ENCODE data around the gene ABLIM3. TPM values are rescaled to one million over a fixed set of nuclear protein-coding genes. Genes with fewer than 3 reads are reported as not detected.
A peak's percentile ranks its signal among the peaks of the same experiment; 100 is the strongest.

The ABLIM3 gene
- total RNA-seq, 1 experiment from 2014 or later: 111 TPM

- peak overlapping the region; percentile 59 for H3K4me2 ChIP-seq
- H3K27me3 ChIP-seq (ENCODE audit: insufficient read depth, low read depth): no peaks in the 10 kb centered on the region
- H3K9me3 ChIP-seq (ENCODE audit: insufficient read depth, low read depth): no peaks in the 10 kb centered on the region
- no peak overlapping the region for H3K4me3 ChIP-seq
- ChIA-PET CTCF (interaction anchor here (0.6 to 1.2 kb wide), 6 partner anchors 9 to 387 kb away, joined by 3 to 5 read pairs (median 3); no protein-coding TSS in a partner anchor), POLR2A (ENCODE audit: unreplicated experiment) (interaction anchor here (0.7 kb wide), 1 partner anchor 23 kb away, joined by 3 read pairs; the partner anchor contains the start of gene ABLIM3)
- no TSS peak for BruUV-seq (replicated peaks)
- DNase-seq: no peak
- no peaks in the 10 kb centered on the region; the same call in 1 of the 2 replicates for H3K79me2 ChIP-seq (ENCODE audit: low read depth)
- peaks cover 73% of the 10 kb centered on the region for H3K4me1 ChIP-seq (replicated peaks; ENCODE audit: insufficient read depth)
- peak overlapping the region; percentile 79 for H3K27ac ChIP-seq
- no peaks in the 10 kb centered on the region for H4K20me1 ChIP-seq (ENCODE audit: insufficient read depth)
- H2AFZ ChIP-seq: no peak overlapping the region
- no peaks in the 10 kb centered on the region for H3K36me3 ChIP-seq (ENCODE audit: low read depth)
- H3K9me2 ChIP-seq (ENCODE audit: insufficient read depth): no peaks in the 10 kb centered on the region
- H3F3A ChIP-seq (ENCODE audit: insufficient read depth, low read depth): peaks cover 38% of the 10 kb centered on the region
- intact Hi-C loops (cut with micrococcal nuclease; ENCODE audit: unreplicated experiment): loop anchor here (1.0 kb wide), 2 partner anchors 11 to 111 kb away; no protein-coding TSS in a partner anchor
- TF ChIP-seq CTCF (conservative IDR thresholded peaks at IDR 0.05) (no peak), EZH2 (IDR thresholded peaks at IDR 0.05; ENCODE audit: low read depth) (no peak)
These were observed 23.3 kb upstream of the ABLIM3 start for GRCh38 chr5:149117970-149118369.

- Histone ChIP-seq H3F3A (ENCODE audit: insufficient read depth, low read depth) (peaks cover 33% of the 10 kb centered on the region), H3K36me3 (ENCODE audit: low read depth) (no peaks in the 10 kb centered on the region), H2AFZ (no peak overlapping the region), H3K27me3 (ENCODE audit: insufficient read depth, low read depth) (no peaks in the 10 kb centered on the region), H4K20me1 (ENCODE audit: insufficient read depth) (no peaks in the 10 kb centered on the region), H3K9me3 (ENCODE audit: insufficient read depth, low read depth) (no peaks in the 10 kb centered on the region), H3K4me3 (no peak overlapping the region), H3K4me2 (peak overlapping the region; percentile 59), H3K9me2 (ENCODE audit: insufficient read depth) (no peaks in the 10 kb centered on the region), H3K27ac (peak overlapping the region; percentile 79), H3K4me1 (replicated peaks; ENCODE audit: insufficient read depth) (peaks cover 68% of the 10 kb centered on the region), H3K79me2 (ENCODE audit: low read depth) (no peaks in the 10 kb centered on the region; the same call in 1 of the 2 replicates)
- no TSS peak for BruUV-seq (replicated peaks)
- CTCF ChIA-PET: interaction anchor here (0.6 to 0.7 kb wide), 4 partner anchors 147 to 387 kb away, joined by 3 to 5 read pairs (median 3); no protein-coding TSS in a partner anchor
- POLR2A ChIA-PET (ENCODE audit: unreplicated experiment): interaction anchor here (0.7 kb wide), 1 partner anchor 205 kb away, joined by 4 read pairs; no protein-coding TSS in a partner anchor
- peak in 1 of 2 experiments; percentile 89 for DNase-seq
- TF ChIP-seq CTCF (conservative IDR thresholded peaks at IDR 0.05) (no peak), EZH2 (IDR thresholded peaks at IDR 0.05; ENCODE audit: low read depth) (no peak)
- intact Hi-C loops (cut with micrococcal nuclease; ENCODE audit: unreplicated experiment): loop anchor here (1.0 kb wide), 2 partner anchors 11 to 111 kb away; no protein-coding TSS in a partner anchor
These were observed 22.8 kb upstream of the ABLIM3 start for GRCh38 chr5:149118463-149118862.

- H4K20me1 ChIP-seq (ENCODE audit: insufficient read depth): no peaks in the 10 kb centered on the region
- ChIA-PET POLR2A (ENCODE audit: unreplicated experiment) (interaction anchor here (0.6 kb wide), 1 partner anchor 72 kb away, joined by 5 read pairs; no protein-coding TSS in a partner anchor), CTCF (interaction anchor here (0.5 to 1.2 kb wide), 2 partner anchors 388 to 1109 kb away, joined by 3 read pairs; no protein-coding TSS in a partner anchor)
- no TSS peak for BruUV-seq (replicated peaks)
- no peaks in the 10 kb centered on the region for H3K36me3 ChIP-seq (ENCODE audit: low read depth)
- no peak for TF ChIP-seq CTCF (conservative IDR thresholded peaks at IDR 0.05)
- no peak for TF ChIP-seq EZH2 (IDR thresholded peaks at IDR 0.05; ENCODE audit: low read depth)
- H3K79me2 ChIP-seq (ENCODE audit: low read depth): peaks cover 11% of the 10 kb centered on the region
- no peak overlapping the region for H3K4me3 ChIP-seq
- no peak overlapping the region for H3K27ac ChIP-seq
- H3K27me3 ChIP-seq (ENCODE audit: insufficient read depth, low read depth): no peaks in the 10 kb centered on the region
- no peak overlapping the region for H3K4me2 ChIP-seq
- intact Hi-C loops (cut with micrococcal nuclease; ENCODE audit: unreplicated experiment): no loop called here
- H3K9me2 ChIP-seq (ENCODE audit: insufficient read depth): no peaks in the 10 kb centered on the region
- DNase-seq: no peak
- peaks cover 68% of the 10 kb centered on the region for H3K4me1 ChIP-seq (replicated peaks; ENCODE audit: insufficient read depth)
- H3K9me3 ChIP-seq (ENCODE audit: insufficient read depth, low read depth): no peaks in the 10 kb centered on the region
- peaks cover 45% of the 10 kb centered on the region for H3F3A ChIP-seq (ENCODE audit: insufficient read depth, low read depth)
- H2AFZ ChIP-seq: no peak overlapping the region
These were observed 20.1 kb upstream of the ABLIM3 start for GRCh38 chr5:149121145-149121544.
